HL-60 (cell line): ENCODE data around the gene PLA2G4E.

ENCODE experiments used
- DNase-seq, 2 experiments: peaks; one replicate each; pipeline ENCODE4 v3.0.0-alpha.2; 2010 to 2020; ENCODE audit warnings: low read depth in 1 of 2, low spot score in 1 of 2
- H3K27ac ChIP-seq: fragments of 250-450 bp; sonication (Bioruptor Pico); replicated peaks from 2 replicates; pipeline ENCODE4 v1.5.1; 2020; ENCODE audit warnings: mild to moderate bottlenecking, moderate library complexity
- H3K27me3 ChIP-seq: fragments of 250-450 bp; sonication (Bioruptor Pico); 2 replicates; pipeline ENCODE4 v1.5.1; 2021; ENCODE audit warnings: mild to moderate bottlenecking, moderate library complexity; ENCODE audit not compliant: insufficient read depth, poor library complexity, severe bottlenecking
- H3K4me3 ChIP-seq: replicated peaks from 2 replicates; pipeline ENCODE4 v1.5.1; 2011; ENCODE audit warnings: mild to moderate bottlenecking, control low read depth, low read length; ENCODE audit not compliant: insufficient read depth
- CTCF ChIP-seq: IDR thresholded peaks from one replicate; pipeline ENCODE4 v1.5.1; 2011; ENCODE audit warnings: low read length, control low read depth, inconsistent platforms; ENCODE audit not compliant: insufficient read depth
- GABPA ChIP-seq: IDR thresholded peaks from 2 replicates; pipeline ENCODE4 v1.6.1; 2012; ENCODE audit warnings: low read depth
- POLR2AphosphoS5 ChIP-seq: IDR thresholded peaks from 2 replicates; pipeline ENCODE4 v1.6.1; 2012; ENCODE audit warnings: low read depth
- REST ChIP-seq: IDR thresholded peaks from 2 replicates; pipeline ENCODE4 v1.6.1; 2012; ENCODE audit warnings: low read depth; ENCODE audit not compliant: insufficient replicate concordance
- SPI1 ChIP-seq: IDR thresholded peaks from 2 replicates; pipeline ENCODE4 v1.6.1; 2012; ENCODE audit warnings: low read depth, mild to moderate bottlenecking, borderline replicate concordance

Gene PLA2G4E

GRCh38 chr15:41942886-41943285 is 78.0 kb downstream of the PLA2G4E start:
- TF ChIP-seq GABPA, result no peak
- no peak for TF ChIP-seq REST
- no peak for TF ChIP-seq POLR2AphosphoS5
- no peak for TF ChIP-seq CTCF
- no peak for TF ChIP-seq SPI1
- no peaks in the 10 kb centered on the region for H3K27me3 ChIP-seq
- no peak overlapping the region for H3K27ac ChIP-seq
- no peak for DNase-seq
- no peak overlapping the region for H3K4me3 ChIP-seq

DNA sequence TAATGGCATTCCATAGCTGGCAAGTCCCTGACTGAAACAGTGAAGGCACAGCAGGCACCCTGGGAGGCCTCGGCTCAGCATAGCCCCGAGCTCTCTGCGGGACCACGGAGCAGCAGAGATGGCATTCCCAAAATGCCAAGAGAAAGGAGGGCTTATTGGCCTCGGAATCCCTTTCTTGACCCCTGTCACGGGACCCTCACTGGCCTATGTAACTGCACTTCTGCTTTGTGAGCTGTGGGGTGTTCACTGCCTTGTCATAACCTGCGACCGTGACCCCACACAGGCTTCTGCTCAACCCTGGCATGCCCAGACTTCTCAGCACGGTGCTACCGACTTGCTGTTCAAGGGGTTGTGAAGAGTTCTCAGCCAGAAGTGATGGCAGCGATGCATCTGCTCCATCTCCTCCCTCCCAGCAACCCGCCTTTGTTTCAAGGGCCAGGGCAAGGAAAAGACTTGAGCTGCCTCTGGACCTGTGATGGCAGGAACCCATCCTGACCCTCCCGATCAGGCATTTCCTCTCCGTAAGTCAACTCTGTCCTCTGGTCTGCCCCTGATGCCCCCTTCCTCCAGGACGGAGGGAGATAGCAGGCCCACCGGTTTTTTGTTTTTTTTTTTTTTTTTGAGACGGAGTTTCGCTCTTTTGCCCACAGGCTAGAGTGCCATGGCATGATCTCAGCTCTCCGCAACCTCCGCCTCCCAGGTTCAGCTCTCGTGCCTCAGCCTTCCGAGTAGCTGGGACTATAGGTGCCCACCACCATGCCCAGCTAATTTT is 79.0 kb downstream of the PLA2G4E start:
- TF ChIP-seq GABPA (no peak), SPI1 (no peak)
- Histone ChIP-seq H3K27ac (no peak overlapping the region), H3K4me3 (no peak overlapping the region), H3K27me3 (no peaks in the 10 kb centered on the region)
- no peak for DNase-seq

GRCh38 chr15:41940441-41940857 is 80.4 kb downstream of the PLA2G4E start:
- TF ChIP-seq REST (no peak), CTCF (no peak), GABPA (no peak), SPI1 (no peak), POLR2AphosphoS5 (no peak)
- no peak overlapping the region for H3K27ac ChIP-seq
- DNase-seq, result no peak

GRCh38 chr15:41939986-41940385 is 80.9 kb downstream of the PLA2G4E start:
- no peak overlapping the region for H3K27ac ChIP-seq

More at GRCh38 chr15:41940441-41940857, 80.4 kb downstream of the PLA2G4E start:
- no peak overlapping the region for H3K4me3 ChIP-seq
- no peaks in the 10 kb centered on the region for H3K27me3 ChIP-seq

More at GRCh38 chr15:41939986-41940385, 80.9 kb downstream of the PLA2G4E start:
- TF ChIP-seq CTCF (no peak), SPI1 (no peak), GABPA (no peak), REST (no peak), POLR2AphosphoS5 (no peak)
- Histone ChIP-seq H3K4me3 (no peak overlapping the region), H3K27me3 (no peaks in the 10 kb centered on the region)
- DNase-seq, result no peak
